Karpas-422 (cell line): ENCODE data around the gene SPAG7. TPM values are rescaled to one million over a fixed set of nuclear protein-coding genes. Genes with fewer than 3 reads are reported as not detected.

Source experiments
- DNase-seq: peaks from one replicate; pipeline ENCODE4 v3.0.0-alpha.2; 2015
- H2AFZ ChIP-seq: fragments of 200-600 bp; sonication (generic); 2 replicates; pipeline ENCODE4 v1.6.1; 2014; ENCODE audit warnings: antibody characterized with exemption, low read length, mixed read lengths
- H3K27ac ChIP-seq: fragments of 200-600 bp; sonication (generic); 2 replicates; pipeline ENCODE4 v1.5.1; 2014; ENCODE audit warnings: mild to moderate bottlenecking, low read length, moderate library complexity
- H3K27me3 ChIP-seq: fragments of 200-600 bp; sonication (generic); 2 replicates; pipeline ENCODE4 v1.6.1; 2014; ENCODE audit warnings: low read length, mixed read lengths
- H3K36me3 ChIP-seq: fragments of 200-600 bp; sonication (generic); 2 replicates; pipeline ENCODE4 v1.6.1; 2014; ENCODE audit warnings: low read length, mixed read lengths; ENCODE audit not compliant: insufficient read depth
- H3K4me1 ChIP-seq: fragments of 200-600 bp; sonication (generic); 2 replicates; pipeline ENCODE4 v1.6.1; 2014; ENCODE audit warnings: mild to moderate bottlenecking, low read length, mixed read lengths
- H3K4me2 ChIP-seq: fragments of 200-600 bp; sonication (generic); 2 replicates; pipeline ENCODE4 v1.6.1; 2014; ENCODE audit warnings: low read length, low read depth, mild to moderate bottlenecking; ENCODE audit not compliant: poor library complexity, severe bottlenecking
- H3K4me3 ChIP-seq: fragments of 200-600 bp; sonication (generic); 2 replicates; pipeline ENCODE4 v1.5.1; 2014; ENCODE audit warnings: mild to moderate bottlenecking, antibody characterized with exemption, low read length, mixed read lengths
- H3K79me2 ChIP-seq: fragments of 200-600 bp; sonication (generic); 2 replicates; pipeline ENCODE4 v1.6.1; 2014; ENCODE audit warnings: mild to moderate bottlenecking, low read length, mixed read lengths
- H3K9ac ChIP-seq: fragments of 200-600 bp; sonication (generic); 2 replicates; pipeline ENCODE4 v1.6.0; 2014; ENCODE audit warnings: low read length
- H3K9me2 ChIP-seq: fragments of 200-600 bp; sonication (generic), shearing (Covaris generic); replicated peaks from 2 replicates; pipeline ENCODE4 v1.6.0; 2014; ENCODE audit warnings: mild to moderate bottlenecking, low read length, moderate library complexity; ENCODE audit not compliant: insufficient read depth
- H3K9me3 ChIP-seq: fragments of 300-700, 200-600 bp; sonication (generic); 2 replicates; pipeline ENCODE4 v1.6.1; 2014; ENCODE audit warnings: low read length, mixed read lengths
- H4K20me1 ChIP-seq: fragments of 200-600 bp; sonication (generic); 2 replicates; pipeline ENCODE4 v1.6.1; 2014; ENCODE audit warnings: mild to moderate bottlenecking, antibody characterized with exemption, low read length, low read depth; ENCODE audit not compliant: insufficient read depth
- total RNA-seq: library from RNA; depleted of rRNA; stranded (reverse); fragments of >200 nt; shearing (Covaris generic); gene quantifications from 2 replicates; pipeline ENCODE4 v1.2.3, GENCODE V29; 2014; ENCODE audit warnings: low replicate concordance

SPAG7 gene
- total RNA-seq, 1 experiment from 2014 or later, result 24.6 TPM

- Histone ChIP-seq H3K9me2 (no peaks in the 10 kb centered on the region), H3K9ac (no peak overlapping the region), H3K4me1 (peaks cover 7% of the 10 kb centered on the region), H3K36me3 (peaks cover 6% of the 10 kb centered on the region), H3K27ac (no peak overlapping the region), H3K4me3 (no peak overlapping the region), H3K4me2 (no peak overlapping the region), H4K20me1 (no peaks in the 10 kb centered on the region), H3K79me2 (peaks cover 3% of the 10 kb centered on the region), H2AFZ (no peak overlapping the region), H3K27me3 (no peaks in the 10 kb centered on the region), H3K9me3 (no peaks in the 10 kb centered on the region)
- DNase-seq, result no peak
These were observed 7.2 kb downstream of the SPAG7 start for GRCh38 chr17:4960279-4960922.

DNA sequence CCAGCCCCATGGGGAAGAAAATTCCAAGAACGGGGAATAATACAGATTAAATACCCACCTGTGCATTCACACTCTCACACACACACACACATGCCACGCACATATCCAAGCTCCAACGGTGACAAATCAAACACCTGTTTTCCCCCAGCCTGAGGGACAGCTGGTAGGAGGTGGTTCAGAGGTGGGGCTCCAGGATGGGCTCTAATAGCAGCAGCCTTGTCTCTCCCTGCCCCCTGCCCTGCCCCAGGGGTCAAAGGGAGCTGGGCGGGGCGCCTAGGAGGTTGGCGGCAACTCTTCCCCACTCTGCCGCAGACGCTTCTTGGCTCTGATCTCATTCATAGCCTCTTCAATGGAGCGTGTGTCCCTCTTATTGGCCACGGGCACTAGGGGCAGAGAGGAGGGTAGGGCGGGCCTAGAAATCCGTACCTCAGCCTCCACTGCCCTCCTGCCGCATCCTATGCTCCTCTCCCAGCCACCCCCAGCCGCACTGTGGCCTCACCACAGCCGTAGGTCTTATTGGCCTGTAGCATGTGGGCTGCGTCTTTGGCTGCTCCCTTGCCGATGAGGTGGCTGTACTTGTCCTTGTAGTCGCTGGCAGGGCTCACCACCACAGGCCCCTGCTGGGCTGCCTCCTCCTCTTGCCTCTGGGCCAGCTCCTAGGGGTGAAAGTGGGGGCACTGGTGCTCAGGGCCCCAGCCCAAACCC, 8.2 kb downstream of the SPAG7 start:
- no peak overlapping the region for H3K9ac ChIP-seq
- no peak overlapping the region for H3K4me3 ChIP-seq
- H3K79me2 ChIP-seq, result no peaks in the 10 kb centered on the region
- H3K4me2 ChIP-seq, result no peak overlapping the region
- H3K27ac ChIP-seq, result no peak overlapping the region
- no peaks in the 10 kb centered on the region for H3K9me3 ChIP-seq
- H4K20me1 ChIP-seq, result no peaks in the 10 kb centered on the region
- no peaks in the 10 kb centered on the region for H3K27me3 ChIP-seq
- no peak overlapping the region for H2AFZ ChIP-seq
- peaks cover 3% of the 10 kb centered on the region; the same call in 1 of the 2 replicates for H3K36me3 ChIP-seq
- H3K4me1 ChIP-seq, result peaks cover 7% of the 10 kb centered on the region
- H3K9me2 ChIP-seq, result no peaks in the 10 kb centered on the region
- no peak for DNase-seq

DNA sequence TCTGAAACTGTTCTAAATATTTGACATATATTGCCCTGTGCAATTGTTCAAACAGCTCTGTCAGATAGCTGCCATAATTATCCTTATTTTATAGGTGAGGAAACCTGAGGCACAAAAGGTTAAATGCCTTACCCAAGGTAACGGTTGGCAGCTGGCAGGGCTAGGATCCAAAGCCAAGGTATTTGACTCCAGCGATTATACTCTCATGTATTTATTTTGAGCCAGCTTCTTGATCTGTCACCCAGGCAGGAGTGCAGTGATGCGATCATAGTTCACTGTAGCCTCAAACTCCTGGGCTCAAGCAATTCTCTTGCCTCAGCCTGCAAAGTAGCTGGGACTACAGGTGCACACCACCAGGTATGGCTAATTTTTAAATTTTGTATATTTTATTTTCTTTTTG, 9.5 kb downstream of the SPAG7 start:
- no peak overlapping the region for H3K27ac ChIP-seq
- H3K9me3 ChIP-seq, result no peaks in the 10 kb centered on the region
- H3K79me2 ChIP-seq, result no peaks in the 10 kb centered on the region
- H3K36me3 ChIP-seq, result peaks cover 3% of the 10 kb centered on the region; the same call in 1 of the 2 replicates
- H3K9ac ChIP-seq, result no peak overlapping the region
- no peaks in the 10 kb centered on the region for H3K27me3 ChIP-seq
- H3K4me1 ChIP-seq, result peaks cover 7% of the 10 kb centered on the region
- no peak overlapping the region for H3K4me3 ChIP-seq
- H3K4me2 ChIP-seq, result no peak overlapping the region
- DNase-seq, result no peak
- H3K9me2 ChIP-seq, result no peaks in the 10 kb centered on the region
- no peak overlapping the region for H2AFZ ChIP-seq
- no peaks in the 10 kb centered on the region for H4K20me1 ChIP-seq

GRCh38 chr17:4956493-4957061, 11.0 kb downstream of the SPAG7 start:
- Histone ChIP-seq H3K9ac (no peak overlapping the region), H2AFZ (no peak overlapping the region), H3K4me3 (no peak overlapping the region), H3K36me3 (peaks cover 3% of the 10 kb centered on the region; the same call in 1 of the 2 replicates), H3K9me2 (no peaks in the 10 kb centered on the region), H4K20me1 (no peaks in the 10 kb centered on the region), H3K79me2 (no peaks in the 10 kb centered on the region), H3K4me2 (no peak overlapping the region), H3K27ac (no peak overlapping the region), H3K27me3 (no peaks in the 10 kb centered on the region), H3K4me1 (peaks cover 10% of the 10 kb centered on the region), H3K9me3 (no peaks in the 10 kb centered on the region)
- DNase-seq, result no peak

- Histone ChIP-seq H3K4me1 (peaks cover 18% of the 10 kb centered on the region), H3K79me2 (peaks cover 9% of the 10 kb centered on the region; the same call in 1 of the 2 replicates), H3K4me2 (no peak overlapping the region), H3K36me3 (peaks cover 3% of the 10 kb centered on the region; the same call in 1 of the 2 replicates), H3K9me2 (no peaks in the 10 kb centered on the region), H3K27me3 (no peaks in the 10 kb centered on the region), H2AFZ (no peak overlapping the region), H3K4me3 (no peak overlapping the region), H3K9ac (no peak overlapping the region), H3K27ac (no peak overlapping the region), H4K20me1 (no peaks in the 10 kb centered on the region), H3K9me3 (no peaks in the 10 kb centered on the region)
- DNase-seq, result no peak
These were observed 12.5 kb downstream of the SPAG7 start for GRCh38 chr17:4955091-4955490.

DNA sequence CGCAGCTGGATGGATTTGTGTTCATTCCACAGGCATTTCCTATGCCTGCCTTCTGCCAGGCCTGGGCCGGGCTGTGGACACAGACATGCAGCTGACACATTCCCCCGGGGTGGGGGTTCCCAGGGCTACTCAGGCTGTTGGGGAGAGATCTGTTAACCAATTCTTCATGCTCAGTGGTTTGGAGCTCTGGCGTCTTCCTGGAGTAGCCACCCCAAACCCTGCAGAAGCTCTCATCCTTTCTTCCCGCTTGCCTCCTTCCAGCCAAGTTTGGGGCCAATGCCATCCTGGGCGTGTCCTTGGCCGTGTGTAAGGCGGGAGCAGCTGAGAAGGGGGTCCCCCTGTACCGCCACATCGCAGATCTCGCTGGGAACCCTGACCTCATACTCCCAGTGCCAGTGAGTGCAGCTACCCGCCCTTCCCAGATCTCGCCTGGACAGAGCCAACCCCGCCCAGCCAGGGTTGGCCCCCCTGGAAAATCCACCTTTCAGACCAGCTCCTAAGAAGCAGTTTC, 14.1 kb downstream of the SPAG7 start:
- no peaks in the 10 kb centered on the region for H3K27me3 ChIP-seq
- no peak for DNase-seq
- H3K9me2 ChIP-seq, result no peaks in the 10 kb centered on the region
- peaks cover 3% of the 10 kb centered on the region; the same call in 1 of the 2 replicates for H3K36me3 ChIP-seq
- H3K79me2 ChIP-seq, result peaks cover 9% of the 10 kb centered on the region; the same call in 1 of the 2 replicates
- H3K27ac ChIP-seq, result no peak overlapping the region
- no peak overlapping the region for H3K4me2 ChIP-seq
- no peaks in the 10 kb centered on the region for H4K20me1 ChIP-seq
- H3K4me1 ChIP-seq, result peaks cover 27% of the 10 kb centered on the region
- H2AFZ ChIP-seq, result no peak overlapping the region
- no peaks in the 10 kb centered on the region for H3K9me3 ChIP-seq
- H3K4me3 ChIP-seq, result no peak overlapping the region
- no peak overlapping the region for H3K9ac ChIP-seq

- Histone ChIP-seq H2AFZ (no peak overlapping the region), H4K20me1 (peaks cover 15% of the 10 kb centered on the region), H3K27me3 (no peaks in the 10 kb centered on the region), H3K4me3 (peak overlapping the region; percentile 99; the same call in 1 of the 2 replicates), H3K9me3 (no peaks in the 10 kb centered on the region), H3K9ac (peak overlapping the region; percentile 94), H3K36me3 (peaks cover 11% of the 10 kb centered on the region), H3K4me1 (peaks cover 32% of the 10 kb centered on the region), H3K27ac (peak overlapping the region; percentile 98), H3K9me2 (no peaks in the 10 kb centered on the region), H3K79me2 (peaks cover 27% of the 10 kb centered on the region), H3K4me2 (peak overlapping the region; percentile 98)
- no peak for DNase-seq
These were observed 16.1 kb downstream of the SPAG7 start for GRCh38 chr17:4951486-4951885.

- Histone ChIP-seq H3K36me3 (peaks cover 16% of the 10 kb centered on the region), H3K9me3 (no peaks in the 10 kb centered on the region), H3K27ac (peak within 1 kb of the TSS; percentile 98), H4K20me1 (peaks cover 22% of the 10 kb centered on the region), H3K79me2 (peaks cover 32% of the 10 kb centered on the region), H3K4me3 (peak within 1 kb of the TSS; percentile 99), H3K9me2 (no peaks in the 10 kb centered on the region), H3K27me3 (no peaks in the 10 kb centered on the region), H3K9ac (peak within 1 kb of the TSS; percentile 94), H3K4me1 (peaks cover 39% of the 10 kb centered on the region), H3K4me2 (peak within 1 kb of the TSS; percentile 98), H2AFZ (no peak within 1 kb of the TSS)
- DNase-seq, result peak; percentile 55
These were observed 16.8 kb downstream of the SPAG7 start, which contains the start of gene ENO3 for GRCh38 chr17:4950746-4951204. Gene ENO3, plus strand, starts transcription at chr17:4951119. Its CDS starts 711 bp downstream, at chr17:4951830.
